SK-N-MC (cell line): ENCODE measurements around the gene MS4A6E.

Experiments
- EZH2 ChIP-seq: fragments of 200-600 bp; sonication (generic); IDR thresholded peaks from one replicate; pipeline ENCODE4 v1.6.1; 2017; ENCODE audit warnings: antibody characterized with exemption
- POLR2AphosphoS5 ChIP-seq: IDR thresholded peaks from 2 replicates; pipeline ENCODE4 v1.6.1; 2012; ENCODE audit warnings: mild to moderate bottlenecking, low read depth, low read length, borderline replicate concordance

DNA sequence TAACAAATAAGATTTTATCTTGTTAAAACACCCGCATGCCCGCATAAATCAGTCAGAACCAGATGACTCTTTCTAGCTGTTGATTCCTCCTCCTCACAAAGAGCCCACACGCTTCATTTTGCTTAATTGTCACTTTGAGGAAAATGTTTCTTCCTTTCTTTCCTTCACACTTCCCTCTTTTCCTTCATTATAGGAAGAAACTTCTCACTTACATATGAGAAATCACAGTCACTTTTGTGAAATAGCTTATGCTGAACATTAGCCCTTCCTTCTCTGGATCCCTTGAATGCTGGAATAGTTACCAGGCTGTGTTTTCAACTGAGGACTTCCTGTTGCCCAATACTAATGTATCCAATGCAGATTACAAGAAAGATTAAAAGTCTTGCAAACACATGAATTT, 5.8 kb downstream of the MS4A6E start:
- TF ChIP-seq POLR2AphosphoS5 (no peak), EZH2 (no peak)
